Prostate gland (tissue), 2 donors: ENCODE measurements around the gene IL12RB1. TPM values are rescaled to one million over a fixed set of nuclear protein-coding genes. Genes with fewer than 3 reads are reported as not detected.

Experiments used
- DNase-seq: peaks from one replicate; pipeline ENCODE4 v3.0.0-alpha.2; 2019; ENCODE audit warnings: low spot score
- H3K27ac ChIP-seq, 2 donors: fragments of 200-600 bp; sonication (generic); 2 replicates each; pipeline ENCODE4 v1.5.1; 2017 to 2019
- H3K27me3 ChIP-seq: fragments of 200-600 bp; sonication (generic); replicated peaks from 2 replicates; pipeline ENCODE4 v1.5.1; 2019; ENCODE audit not compliant: insufficient read depth
- H3K36me3 ChIP-seq, 2 donors: fragments of 200-600 bp; sonication (generic); 1 replicate in 1 of 2; 2 replicates in 1 of 2; pipeline versions ENCODE4 v1.5.1 to v1.8.1; 2017 to 2019
- H3K4me1 ChIP-seq: fragments of 200-600 bp; sonication (generic); replicated peaks from 2 replicates; pipeline ENCODE4 v1.5.1; 2019
- H3K4me3 ChIP-seq, 2 donors: fragments of 200-600 bp; sonication (generic); 2 replicates each; pipeline ENCODE4 v1.5.1; 2017 to 2019
- H3K9me3 ChIP-seq: fragments of 200-600 bp; sonication (generic); 2 replicates; pipeline ENCODE4 v1.5.1; 2017
- POLR2A ChIP-seq: fragments of 450-650 bp; IDR thresholded peaks from one replicate; pipeline ENCODE4 v1.6.1; 2016; ENCODE audit warnings: antibody characterized with exemption, mild to moderate bottlenecking
- POLR2AphosphoS5 ChIP-seq: sonication (generic); formaldehyde crosslinking; IDR thresholded peaks from one replicate; pipeline ENCODE4 v1.6.1; 2017; ENCODE audit warnings: antibody characterized with exemption
- WGBS: methylation state at CpG from one replicate; pipeline ENCODE4 v1.1.5; 2018; 5-methylcytosine and 5-hydroxymethylcytosine counted together
- intact Hi-C: fragments of 100-400 bp; cut with DNase I; formaldehyde crosslinking; loops from one replicate; pipeline ENCODE4 v1.14.2; 2022
- total RNA-seq, 2 donors: library from RNA; depleted of rRNA; stranded (reverse); fragments of >200 nt; gene quantifications; one replicate each; pipeline ENCODE4 v1.1.0, GENCODE V29; 2016
- TF ChIP-seq, protein P1 (sequence below), 4 experiments: fragments of 200-600 bp in 2 of 4; fragments of 450-650 bp in 2 of 4; sonication (generic) in 2 of 4; IDR thresholded peaks; 1 replicate in 3 of 4; 2 replicates in 1 of 4; pipeline ENCODE4 v1.5.1; 2016 to 2019; ENCODE audit warnings: antibody characterized with exemption in 4 of 4, mild to moderate bottlenecking in 2 of 4, moderate library complexity in 2 of 4

The IL12RB1 gene
- total RNA-seq, 2 donors from 2014 or later: 0.62 to 0.73 TPM

DNA sequence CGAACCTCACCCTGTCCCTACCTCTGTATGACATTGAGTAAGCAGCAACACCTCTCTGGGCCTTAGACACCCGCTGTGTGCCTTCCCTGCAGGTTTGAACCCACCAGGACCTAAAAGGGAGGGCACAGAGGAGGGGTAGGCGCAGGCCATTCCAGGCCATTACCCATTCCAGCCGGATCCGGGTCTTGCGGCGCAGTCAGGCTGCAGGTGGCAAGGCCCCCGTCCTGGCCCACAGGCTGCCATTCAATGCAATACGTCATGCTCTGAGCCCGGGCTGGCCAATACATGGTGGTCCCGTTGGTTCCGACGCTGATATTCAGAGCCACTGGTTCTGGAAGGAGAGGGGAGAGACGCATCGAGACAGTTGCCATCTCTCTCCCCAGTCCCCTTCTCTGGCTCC is 17.4 kb downstream of the IL12RB1 start:
- H3K27me3 ChIP-seq: no peaks in the 10 kb centered on the region
- H3K9me3 ChIP-seq: no peaks in the 10 kb centered on the region
- H3K27ac ChIP-seq: no peak overlapping the region
- DNase-seq: no peak
- H3K4me3 ChIP-seq: no peak overlapping the region
- H3K4me1 ChIP-seq: no peaks in the 10 kb centered on the region
- TF ChIP-seq POLR2AphosphoS5 (no peak), POLR2A (no peak)
- TF ChIP-seq, protein P1, sequence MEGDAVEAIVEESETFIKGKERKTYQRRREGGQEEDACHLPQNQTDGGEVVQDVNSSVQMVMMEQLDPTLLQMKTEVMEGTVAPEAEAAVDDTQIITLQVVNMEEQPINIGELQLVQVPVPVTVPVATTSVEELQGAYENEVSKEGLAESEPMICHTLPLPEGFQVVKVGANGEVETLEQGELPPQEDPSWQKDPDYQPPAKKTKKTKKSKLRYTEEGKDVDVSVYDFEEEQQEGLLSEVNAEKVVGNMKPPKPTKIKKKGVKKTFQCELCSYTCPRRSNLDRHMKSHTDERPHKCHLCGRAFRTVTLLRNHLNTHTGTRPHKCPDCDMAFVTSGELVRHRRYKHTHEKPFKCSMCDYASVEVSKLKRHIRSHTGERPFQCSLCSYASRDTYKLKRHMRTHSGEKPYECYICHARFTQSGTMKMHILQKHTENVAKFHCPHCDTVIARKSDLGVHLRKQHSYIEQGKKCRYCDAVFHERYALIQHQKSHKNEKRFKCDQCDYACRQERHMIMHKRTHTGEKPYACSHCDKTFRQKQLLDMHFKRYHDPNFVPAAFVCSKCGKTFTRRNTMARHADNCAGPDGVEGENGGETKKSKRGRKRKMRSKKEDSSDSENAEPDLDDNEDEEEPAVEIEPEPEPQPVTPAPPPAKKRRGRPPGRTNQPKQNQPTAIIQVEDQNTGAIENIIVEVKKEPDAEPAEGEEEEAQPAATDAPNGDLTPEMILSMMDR (IDR thresholded peaks at IDR 0.05): no peak
- intact Hi-C loops: no loop called here
- 87% methylated on average over 15 of the region's 15 CpGs for WGBS
- no peaks in the 10 kb centered on the region for H3K36me3 ChIP-seq

DNA sequence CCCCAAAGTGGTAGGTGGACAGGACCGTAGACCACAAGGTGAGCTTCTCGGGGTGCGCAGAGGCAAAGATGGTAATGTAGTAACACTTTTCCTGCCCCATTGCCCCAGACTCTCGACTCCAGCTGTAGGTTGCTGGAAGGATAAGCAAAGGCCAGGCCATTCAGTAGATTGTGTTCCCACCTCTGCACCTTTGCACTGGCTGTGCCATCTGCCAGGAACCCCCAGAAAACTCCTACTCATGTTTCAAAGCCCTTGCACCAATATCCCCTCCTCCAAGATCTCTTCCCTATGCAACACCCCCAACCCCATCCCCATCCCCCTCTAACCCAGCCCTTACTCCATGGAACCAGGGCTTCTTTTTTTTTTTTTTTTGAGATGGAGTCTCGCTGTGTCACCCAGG is 18.3 kb downstream of the IL12RB1 start:
- TF ChIP-seq, protein P1 (IDR thresholded peaks at IDR 0.05): no peak
- TF ChIP-seq POLR2AphosphoS5 (no peak), POLR2A (no peak)
- no peaks in the 10 kb centered on the region for H3K36me3 ChIP-seq
- H3K4me1 ChIP-seq: no peaks in the 10 kb centered on the region
- no peak overlapping the region for H3K27ac ChIP-seq
- H3K4me3 ChIP-seq: no peak overlapping the region
- no peaks in the 10 kb centered on the region for H3K9me3 ChIP-seq
- WGBS: 94% methylated on average over 5 of the region's 5 CpGs
- H3K27me3 ChIP-seq: no peaks in the 10 kb centered on the region
- DNase-seq: no peak
- intact Hi-C loops: no loop called here

DNA sequence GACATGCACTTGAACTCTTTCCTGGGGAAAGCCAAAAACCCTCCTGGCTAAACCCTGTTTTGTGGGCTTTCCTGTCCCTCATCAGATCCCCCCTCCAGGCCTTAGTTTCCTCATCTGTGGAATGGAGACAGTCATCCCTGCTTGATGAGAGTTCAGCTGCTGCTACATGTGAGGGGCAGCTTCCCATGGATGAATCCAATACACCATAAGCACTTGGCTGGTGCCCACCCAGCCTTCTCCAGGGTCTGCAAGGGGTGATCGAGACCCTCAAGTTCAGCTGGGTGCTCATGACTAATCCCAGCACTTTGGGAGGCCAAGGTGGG is 21.6 kb downstream of the IL12RB1 start:
- H3K27ac ChIP-seq: no peak overlapping the region
- no peaks in the 10 kb centered on the region for H3K27me3 ChIP-seq
- no peaks in the 10 kb centered on the region for H3K4me1 ChIP-seq
- no peak for DNase-seq
- TF ChIP-seq, protein P1 (IDR thresholded peaks at IDR 0.05): no peak
- TF ChIP-seq POLR2A: no peak
- TF ChIP-seq POLR2AphosphoS5: no peak
- H3K4me3 ChIP-seq: no peak overlapping the region
- 100% methylated on average over 1 of the region's 1 CpG for WGBS
- intact Hi-C loops: no loop called here
- no peaks in the 10 kb centered on the region for H3K9me3 ChIP-seq
- H3K36me3 ChIP-seq: no peaks in the 10 kb centered on the region

DNA sequence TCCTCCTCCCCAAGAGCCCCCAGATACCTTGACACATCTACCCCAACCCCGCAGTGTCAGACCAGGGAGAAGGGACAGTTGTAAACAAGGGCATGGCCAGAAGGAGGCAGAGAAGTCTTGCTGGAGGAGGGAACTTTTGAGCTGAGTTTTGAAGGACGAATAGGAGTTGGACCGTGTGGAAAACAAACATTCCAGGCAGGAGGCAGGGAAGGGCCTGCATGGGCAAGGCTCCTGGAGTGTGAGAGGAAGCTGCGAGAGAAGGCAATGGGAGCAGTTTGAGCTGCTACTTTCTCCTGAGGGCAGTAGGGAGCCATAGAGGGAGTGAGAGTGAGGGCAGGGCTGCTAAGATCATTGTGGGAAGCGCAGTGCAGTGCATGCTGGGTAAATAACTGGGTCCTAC is 23.3 kb downstream of the IL12RB1 start:
- no peak for DNase-seq
- H3K27me3 ChIP-seq: no peaks in the 10 kb centered on the region
- no peaks in the 10 kb centered on the region for H3K9me3 ChIP-seq
- H3K36me3 ChIP-seq: no peaks in the 10 kb centered on the region
- TF ChIP-seq POLR2A: no peak
- H3K27ac ChIP-seq: no peak overlapping the region
- H3K4me3 ChIP-seq: no peak overlapping the region
- no peaks in the 10 kb centered on the region for H3K4me1 ChIP-seq
- intact Hi-C loops: no loop called here
- WGBS: 75% methylated on average over 5 of the region's 5 CpGs

DNA sequence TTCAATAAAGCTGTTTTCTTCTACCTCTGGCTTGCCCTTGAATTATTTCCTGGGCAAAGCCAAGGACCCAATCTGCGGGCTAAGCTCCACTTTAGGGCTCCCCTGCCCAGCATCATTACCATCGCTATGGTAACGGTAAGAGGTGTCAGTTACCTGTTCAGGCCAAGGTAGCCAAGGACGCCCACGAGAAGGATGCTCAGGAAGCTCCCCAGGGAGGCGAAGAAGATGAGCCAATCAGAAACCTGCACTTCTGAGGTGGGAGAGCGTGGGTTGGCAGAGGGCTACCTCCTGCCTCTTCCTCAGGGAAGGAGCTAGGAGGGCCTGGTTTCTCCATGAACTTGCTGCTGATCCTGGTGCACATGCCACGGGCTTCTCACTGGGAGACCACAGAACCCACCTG is 24.7 kb downstream of the IL12RB1 start:
- WGBS: 59% methylated on average over 8 of the region's 8 CpGs
- Histone ChIP-seq H3K4me1 (no peaks in the 10 kb centered on the region), H3K36me3 (no peaks in the 10 kb centered on the region), H3K4me3 (no peak overlapping the region), H3K27ac (no peak overlapping the region), H3K27me3 (no peaks in the 10 kb centered on the region), H3K9me3 (no peaks in the 10 kb centered on the region)
- DNase-seq: no peak
- intact Hi-C loops: no loop called here
- TF ChIP-seq, protein P1 (IDR thresholded peaks at IDR 0.05): no peak
- TF ChIP-seq POLR2A (no peak), POLR2AphosphoS5 (no peak)

DNA sequence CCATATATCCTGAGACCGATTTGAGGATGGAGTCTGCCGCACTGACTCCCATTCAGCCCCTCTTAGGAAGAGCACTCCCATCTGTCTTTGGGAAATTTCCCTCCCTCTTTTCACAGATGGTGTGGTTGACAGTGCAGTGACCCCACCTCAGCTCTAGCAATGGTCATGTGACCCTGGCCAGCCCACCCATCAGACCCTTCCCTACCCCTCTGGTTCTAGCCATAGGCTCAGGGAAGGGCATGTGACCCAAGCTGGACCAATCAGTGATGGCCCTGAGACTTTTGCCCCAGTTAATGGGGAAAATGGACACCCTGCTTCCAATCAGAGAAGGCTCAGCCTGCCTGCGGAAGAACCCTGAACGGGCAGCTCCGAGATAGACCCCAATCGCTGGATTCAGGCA is 26.3 kb downstream of the IL12RB1 start:
- 83% methylated on average over 6 of the region's 6 CpGs for WGBS
- H3K4me3 ChIP-seq: no peak overlapping the region
- no peaks in the 10 kb centered on the region for H3K27me3 ChIP-seq
- no peak for DNase-seq
- TF ChIP-seq POLR2A: no peak
- TF ChIP-seq, protein P1 (IDR thresholded peaks at IDR 0.05): no peak
- no peak for TF ChIP-seq POLR2AphosphoS5
- H3K36me3 ChIP-seq: no peaks in the 10 kb centered on the region
- H3K27ac ChIP-seq: no peak overlapping the region
- no peaks in the 10 kb centered on the region for H3K9me3 ChIP-seq
- no peaks in the 10 kb centered on the region for H3K4me1 ChIP-seq
- intact Hi-C loops: no loop called here
